Astrocyte (in vitro differentiated cells and primary cell): Measurements from ENCODE around the gene MKNK2.

Source experiments
- CTCF ChIP-seq: IDR thresholded peaks from 2 replicates; pipeline ENCODE4 v1.5.1; 2011; ENCODE audit warnings: low read depth, mild to moderate bottlenecking, inconsistent platforms, low read length, moderate library complexity; ENCODE audit not compliant: insufficient read depth
- EZH2 ChIP-seq: IDR thresholded peaks from 2 replicates; pipeline ENCODE4 v1.6.1; 2012; ENCODE audit warnings: mild to moderate bottlenecking, low read length, inconsistent platforms; ENCODE audit not compliant: insufficient read depth

DNA sequence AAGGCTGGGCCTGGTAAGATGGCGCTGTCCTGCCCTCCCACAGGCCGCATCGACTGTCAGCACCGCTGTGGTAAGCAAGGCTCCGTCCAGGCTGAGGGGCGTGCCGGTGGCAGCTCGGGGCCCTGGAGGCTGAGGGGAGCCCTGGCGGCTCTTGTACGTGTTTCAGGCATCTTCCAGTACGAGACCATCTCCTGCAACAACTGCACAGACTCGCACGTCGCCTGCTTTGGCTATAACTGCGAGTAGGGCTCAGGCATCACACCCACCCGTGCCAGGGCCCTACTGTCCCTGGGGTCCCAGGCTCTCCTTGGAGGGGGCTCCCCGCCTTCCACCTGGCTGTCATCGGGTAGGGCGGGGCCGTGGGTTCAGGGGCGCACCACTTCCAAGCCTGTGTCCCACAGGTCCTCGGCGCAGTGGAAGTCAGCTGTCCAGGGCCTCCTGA is 46.9 kb upstream of the MKNK2 start:
- TF ChIP-seq CTCF (no peak), EZH2 (no peak)
